ENCODE results near the gene SERGEF. TPM values are rescaled to one million over a fixed set of nuclear protein-coding genes. Genes with fewer than 3 reads are reported as not detected.

Gene SERGEF
- total and polyA plus RNA-seq, 12 donors: 14.8 to 105 (median 19.9) TPM

DNA sequence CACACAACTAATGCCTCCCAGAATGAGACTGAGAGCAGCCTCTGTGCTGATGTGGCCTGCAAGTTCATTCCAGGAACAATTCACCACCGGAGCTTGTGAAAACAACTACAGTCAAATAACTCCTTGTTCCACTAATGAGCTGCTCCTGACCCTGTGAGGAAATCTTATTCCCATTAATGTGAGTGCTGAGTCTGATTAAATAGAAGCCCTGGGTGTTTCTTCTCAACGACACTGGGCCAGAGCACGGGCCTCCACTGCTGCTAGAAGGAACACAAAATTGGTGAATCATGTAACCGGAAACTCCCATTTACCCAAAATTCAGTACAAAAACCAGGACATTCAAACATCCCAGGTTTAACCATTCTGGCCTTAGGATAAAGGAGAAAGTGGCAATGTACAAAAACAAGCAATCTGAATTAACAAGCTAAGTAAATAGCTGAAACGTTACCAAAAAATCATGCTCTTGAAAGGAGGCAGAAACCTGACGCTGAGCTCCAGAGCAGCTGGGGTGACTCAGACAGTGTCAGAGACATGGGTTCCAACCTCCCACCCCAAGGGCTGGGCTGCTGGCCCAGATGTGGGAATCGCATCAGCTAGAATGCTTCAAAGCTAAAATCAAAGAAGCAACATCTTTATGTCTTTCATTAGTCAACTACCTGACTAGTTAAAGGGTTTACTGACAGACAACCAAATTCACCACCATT lies 26.7 kb downstream of the SERGEF start:
- Histone ChIP-seq H3K36me3 (peaks cover 0 to 58% (median 4%) of the 10 kb centered on the region in 9 donors), H3K27me3 (no peaks in the 10 kb centered on the region), H3K4me1 (peaks cover 0 to 19% (median 7%) of the 10 kb centered on the region in 9 donors), H3K9me3 (no peaks in the 10 kb centered on the region), H3K27ac (peak overlapping the region in 5 of 10 donors; percentile 17 to 66 (median 36)), H3K4me3 (no peak overlapping the region)
- 58 to 60% methylated on average over 7 of the region's 7 CpGs for WGBS, 2 donors
- TF ChIP-seq, protein P1, sequence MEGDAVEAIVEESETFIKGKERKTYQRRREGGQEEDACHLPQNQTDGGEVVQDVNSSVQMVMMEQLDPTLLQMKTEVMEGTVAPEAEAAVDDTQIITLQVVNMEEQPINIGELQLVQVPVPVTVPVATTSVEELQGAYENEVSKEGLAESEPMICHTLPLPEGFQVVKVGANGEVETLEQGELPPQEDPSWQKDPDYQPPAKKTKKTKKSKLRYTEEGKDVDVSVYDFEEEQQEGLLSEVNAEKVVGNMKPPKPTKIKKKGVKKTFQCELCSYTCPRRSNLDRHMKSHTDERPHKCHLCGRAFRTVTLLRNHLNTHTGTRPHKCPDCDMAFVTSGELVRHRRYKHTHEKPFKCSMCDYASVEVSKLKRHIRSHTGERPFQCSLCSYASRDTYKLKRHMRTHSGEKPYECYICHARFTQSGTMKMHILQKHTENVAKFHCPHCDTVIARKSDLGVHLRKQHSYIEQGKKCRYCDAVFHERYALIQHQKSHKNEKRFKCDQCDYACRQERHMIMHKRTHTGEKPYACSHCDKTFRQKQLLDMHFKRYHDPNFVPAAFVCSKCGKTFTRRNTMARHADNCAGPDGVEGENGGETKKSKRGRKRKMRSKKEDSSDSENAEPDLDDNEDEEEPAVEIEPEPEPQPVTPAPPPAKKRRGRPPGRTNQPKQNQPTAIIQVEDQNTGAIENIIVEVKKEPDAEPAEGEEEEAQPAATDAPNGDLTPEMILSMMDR (IDR thresholded peaks at IDR 0.05): no peak
- peak in 1 of 2 donors; percentile 25 for DNase-seq
- ATAC-seq: peak in 7 of 8 donors; percentile 51 to 74 (median 62)
- intact Hi-C loops (cut with DNase I): no loop called here

DNA sequence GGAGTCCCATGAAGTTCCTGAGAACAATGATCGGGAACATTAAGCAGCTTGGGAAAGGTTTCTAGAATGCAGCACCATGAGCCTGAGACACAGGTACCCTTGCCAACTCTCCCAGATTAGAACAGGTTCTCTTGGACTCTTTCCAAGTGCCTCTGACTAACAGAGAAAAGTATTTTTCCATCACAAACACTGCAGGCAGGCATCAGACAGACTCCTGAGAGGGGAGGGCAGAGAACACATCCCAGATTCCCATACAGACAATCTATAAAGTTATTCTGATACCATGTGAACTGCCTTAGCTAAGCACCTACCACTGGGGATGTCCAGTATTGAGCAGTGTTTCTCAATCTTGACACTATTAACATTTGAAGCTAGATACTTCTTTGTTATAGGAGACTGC lies 27.3 kb downstream of the SERGEF start:
- H3K9me3 ChIP-seq: no peaks in the 10 kb centered on the region
- H3K27ac ChIP-seq: peak overlapping the region in 5 of 10 donors; percentile 8 to 66 (median 26)
- no peak overlapping the region for H3K4me3 ChIP-seq
- TF ChIP-seq, protein P1 (IDR thresholded peaks at IDR 0.05): no peak
- DNase-seq (peak in 1 of 2 donors; percentile 7), ATAC-seq (peak in 6 of 8 donors; percentile 64 to 87 (median 78))
- WGBS, 2 donors: 52 to 56% methylated on average over 1 of the region's 1 CpG
- H3K4me1 ChIP-seq: peaks cover 0 to 19% (median 7%) of the 10 kb centered on the region in 9 donors
- H3K36me3 ChIP-seq: peaks cover 0 to 56% (median 4%) of the 10 kb centered on the region in 9 donors
- no peaks in the 10 kb centered on the region for H3K27me3 ChIP-seq
- intact Hi-C loops (cut with DNase I): no loop called here

DNA sequence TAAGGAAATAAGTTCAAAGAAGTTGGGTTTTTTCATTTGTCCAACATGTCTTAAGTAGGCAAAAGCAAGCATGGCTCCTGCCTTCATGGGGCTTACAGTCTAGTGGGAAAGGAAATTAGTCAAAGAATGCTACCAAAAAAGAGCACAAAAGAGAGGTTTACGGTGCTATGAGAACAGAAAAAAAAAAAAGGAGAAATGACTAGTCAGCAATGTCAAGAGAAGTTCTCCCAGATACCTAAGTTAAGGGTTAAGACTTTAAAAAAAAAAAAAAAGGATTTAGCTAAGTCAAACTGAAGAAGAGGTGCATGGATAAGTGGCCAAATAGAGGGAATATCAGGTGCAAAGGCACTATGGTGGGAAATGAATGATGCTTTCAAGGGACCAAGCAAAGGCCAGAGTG lies 29.3 kb downstream of the SERGEF start:
- Histone ChIP-seq H3K27me3 (no peaks in the 10 kb centered on the region), H3K4me3 (no peak overlapping the region), H3K9me3 (no peaks in the 10 kb centered on the region), H3K36me3 (peaks cover 0 to 49% (median 4%) of the 10 kb centered on the region in 9 donors), H3K4me1 (peaks cover 0 to 28% (median 7%) of the 10 kb centered on the region in 9 donors), H3K27ac (no peak overlapping the region)
- ATAC-seq: no peak
- 94 to 96% methylated on average over 1 of the region's 1 CpG for WGBS, 2 donors
- no peak for DNase-seq
- TF ChIP-seq, protein P1 (IDR thresholded peaks at IDR 0.05): no peak
- intact Hi-C loops (cut with DNase I): loop anchor here in 4 of 10 donors (5.0 kb wide), 2 partner anchors 381 to 386 kb away; no protein-coding TSS in a partner anchor

GRCh38 chr11:17979770-17980371 lies 33.0 kb downstream of the SERGEF start:
- Histone ChIP-seq H3K9me3 (no peaks in the 10 kb centered on the region), H3K36me3 (peaks cover 0 to 25% (median 0%) of the 10 kb centered on the region in 9 donors), H3K27me3 (no peaks in the 10 kb centered on the region), H3K4me1 (peaks cover 0 to 16% (median 0%) of the 10 kb centered on the region in 9 donors), H3K27ac (no peak overlapping the region), H3K4me3 (no peak overlapping the region)
- peak; percentile 16 to 62 (median 42) for ATAC-seq
- no peak for DNase-seq
- WGBS, 2 donors: 30 to 37% methylated on average over 7 of the region's 7 CpGs
- intact Hi-C loops (cut with DNase I): loop anchor here (1.0 to 10.0 kb wide), 13 partner anchors 135 to 383 kb away; partner anchors contain the start of gene KCNC1 (in 1 of the 10)
- TF ChIP-seq, protein P1 (IDR thresholded peaks at IDR 0.05): peak; percentile 85 to 97 (median 93)

All from heart right ventricle (tissue), 16 donors.